GM12864 (cell line): ENCODE results near the gene CEBPZ.
"Not testable (repeated sequence)": the region's sequence is repeated elsewhere in the genome, so short reads cannot be mapped to it uniquely, and the experiment has no call there.

Experiments
- DNase-seq: peaks from one replicate; pipeline ENCODE4 v3.0.0-alpha.2; 2011; ENCODE audit warnings: low read depth
- H3K4me3 ChIP-seq: 2 replicates; pipeline ENCODE4 v1.5.1; 2011; ENCODE audit warnings: mild to moderate bottlenecking, low read depth, low read length, control low read depth
- TF ChIP-seq, protein P1 (sequence below): IDR thresholded peaks from 2 replicates; pipeline ENCODE4 v1.5.1; 2011; ENCODE audit warnings: low read depth, mild to moderate bottlenecking, moderate library complexity, low read length, control low read depth, inconsistent platforms; ENCODE audit errors: missing control alignments

CEBPZ gene

DNA sequence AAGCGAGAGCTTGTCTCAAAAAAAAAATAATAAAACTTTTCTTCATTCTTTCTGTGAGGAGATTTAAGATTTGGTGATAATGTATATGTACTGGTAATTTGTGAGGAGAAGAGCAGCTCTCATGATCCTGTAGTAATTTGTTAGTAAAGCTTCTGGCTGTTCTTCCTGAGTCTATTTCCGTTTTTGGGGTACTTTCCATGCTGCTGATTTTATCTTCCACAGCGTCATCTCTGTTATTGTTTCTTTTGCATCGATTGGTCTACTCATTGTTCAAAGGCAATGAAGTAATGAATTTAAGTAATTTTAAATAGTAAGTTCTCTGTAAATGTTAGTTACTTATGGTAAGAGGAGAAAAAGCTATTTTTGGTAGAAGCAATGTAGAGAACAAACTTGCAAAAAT lies 12.0 kb upstream of the CEBPZ start:
- no peak overlapping the region for H3K4me3 ChIP-seq
- TF ChIP-seq, protein P1, sequence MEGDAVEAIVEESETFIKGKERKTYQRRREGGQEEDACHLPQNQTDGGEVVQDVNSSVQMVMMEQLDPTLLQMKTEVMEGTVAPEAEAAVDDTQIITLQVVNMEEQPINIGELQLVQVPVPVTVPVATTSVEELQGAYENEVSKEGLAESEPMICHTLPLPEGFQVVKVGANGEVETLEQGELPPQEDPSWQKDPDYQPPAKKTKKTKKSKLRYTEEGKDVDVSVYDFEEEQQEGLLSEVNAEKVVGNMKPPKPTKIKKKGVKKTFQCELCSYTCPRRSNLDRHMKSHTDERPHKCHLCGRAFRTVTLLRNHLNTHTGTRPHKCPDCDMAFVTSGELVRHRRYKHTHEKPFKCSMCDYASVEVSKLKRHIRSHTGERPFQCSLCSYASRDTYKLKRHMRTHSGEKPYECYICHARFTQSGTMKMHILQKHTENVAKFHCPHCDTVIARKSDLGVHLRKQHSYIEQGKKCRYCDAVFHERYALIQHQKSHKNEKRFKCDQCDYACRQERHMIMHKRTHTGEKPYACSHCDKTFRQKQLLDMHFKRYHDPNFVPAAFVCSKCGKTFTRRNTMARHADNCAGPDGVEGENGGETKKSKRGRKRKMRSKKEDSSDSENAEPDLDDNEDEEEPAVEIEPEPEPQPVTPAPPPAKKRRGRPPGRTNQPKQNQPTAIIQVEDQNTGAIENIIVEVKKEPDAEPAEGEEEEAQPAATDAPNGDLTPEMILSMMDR = no peak
- no peak for DNase-seq

DNA sequence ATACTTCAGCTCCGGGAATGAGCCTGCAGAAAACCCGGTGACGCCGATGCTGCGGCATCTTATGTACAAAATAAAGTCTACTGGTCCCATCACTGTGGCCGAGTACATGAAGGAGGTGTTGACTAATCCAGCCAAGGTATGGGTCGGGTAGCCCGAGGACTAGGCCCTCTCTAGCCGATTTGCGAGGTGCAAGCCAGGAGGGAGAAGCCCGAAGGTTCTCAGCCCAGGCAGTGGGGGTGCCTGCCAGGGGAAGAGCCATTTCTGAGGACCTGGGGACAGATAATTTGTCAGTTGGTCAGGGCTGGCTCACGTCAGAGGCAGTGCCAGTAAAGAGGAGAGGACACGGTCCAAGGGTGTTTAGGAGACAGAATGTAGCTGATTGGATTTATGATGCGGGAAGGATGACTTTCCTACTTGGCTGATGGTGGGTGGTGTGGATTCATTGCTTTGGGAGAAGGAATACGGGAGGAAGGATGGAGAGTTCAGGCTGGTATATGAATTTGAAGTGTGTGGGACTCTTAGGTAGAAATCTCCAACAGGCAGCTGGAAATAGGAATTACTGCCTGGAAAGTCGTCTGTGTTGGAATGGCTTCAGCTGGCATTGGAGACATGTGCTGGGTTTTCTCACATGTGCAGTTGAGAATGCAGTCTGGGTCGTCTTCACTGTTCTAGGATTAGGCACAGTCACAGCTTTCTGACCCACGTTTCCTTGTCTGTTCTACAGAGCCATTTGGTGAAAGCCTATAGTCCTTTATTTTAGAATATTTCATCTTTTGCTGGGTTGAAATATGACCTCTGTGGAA lies 936 bp upstream of the CEBPZ start:
- peak overlapping the region; percentile 98 for H3K4me3 ChIP-seq
- TF ChIP-seq, protein P1 = no peak
- DNase-seq = no peak

DNA sequence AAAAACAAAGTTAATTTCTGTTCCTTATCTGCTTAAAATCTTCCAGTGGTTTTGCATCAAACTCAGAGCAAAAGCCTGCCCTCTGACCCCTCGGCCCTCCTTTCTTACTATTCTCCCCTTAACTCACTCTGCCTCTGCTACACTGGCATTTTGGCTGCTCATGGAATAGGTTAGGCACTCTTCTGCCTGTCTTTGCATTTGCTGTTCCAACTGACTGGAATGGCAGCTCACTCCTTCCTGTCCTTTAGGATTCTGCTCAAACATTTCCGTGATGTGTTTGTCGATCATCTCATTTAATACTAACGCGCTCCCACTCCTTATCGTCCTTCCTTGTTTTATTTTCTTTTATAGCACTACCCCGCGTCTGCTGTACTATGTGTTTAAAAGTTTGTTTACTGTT lies 815 bp downstream of the CEBPZ start:
- no peak for DNase-seq
- TF ChIP-seq, protein P1 = no peak
- peak overlapping the region; percentile 98 for H3K4me3 ChIP-seq

DNA sequence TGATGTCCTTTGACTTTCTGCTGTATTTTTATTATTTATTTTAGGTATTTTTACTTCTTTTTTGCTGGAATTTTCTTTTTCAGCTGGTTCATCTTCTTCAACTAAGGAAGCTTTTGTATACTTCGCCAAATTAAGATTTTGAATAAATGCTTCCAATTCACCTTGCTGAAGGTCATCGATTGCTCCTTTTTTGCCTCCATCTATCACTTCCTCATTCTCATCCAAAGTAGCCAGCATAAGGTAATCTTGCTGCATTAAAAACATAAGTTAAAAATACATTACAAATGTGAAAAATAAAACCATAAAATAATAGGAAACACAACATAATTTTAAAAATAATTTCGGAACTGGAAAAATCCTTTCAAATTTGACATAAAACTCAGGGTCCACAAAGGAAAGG lies 2.6 kb downstream of the CEBPZ start:
- no peak overlapping the region for H3K4me3 ChIP-seq
- no peak for DNase-seq
- TF ChIP-seq, protein P1 = no peak

DNA sequence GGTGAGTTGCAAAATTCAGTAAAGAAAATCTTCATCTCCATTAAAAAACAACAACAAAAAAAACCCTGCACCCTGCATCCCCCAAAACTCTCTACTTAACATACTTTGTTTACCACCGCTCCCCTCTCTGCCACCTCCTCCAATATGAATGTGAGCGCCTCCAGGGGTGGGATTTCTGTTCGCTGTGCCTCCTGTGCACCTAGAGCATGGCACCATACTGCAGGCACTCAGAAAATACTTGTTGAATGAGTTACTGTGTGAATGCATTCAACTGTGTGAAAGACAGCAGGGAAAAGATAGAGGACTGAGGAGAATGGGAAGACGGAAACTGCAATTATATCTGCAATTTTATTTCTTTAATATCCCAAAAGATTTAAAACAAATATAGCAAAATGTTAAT lies 4.5 kb downstream of the CEBPZ start:
- TF ChIP-seq, protein P1 = no peak
- no peak for DNase-seq
- H3K4me3 ChIP-seq = no peak overlapping the region

DNA sequence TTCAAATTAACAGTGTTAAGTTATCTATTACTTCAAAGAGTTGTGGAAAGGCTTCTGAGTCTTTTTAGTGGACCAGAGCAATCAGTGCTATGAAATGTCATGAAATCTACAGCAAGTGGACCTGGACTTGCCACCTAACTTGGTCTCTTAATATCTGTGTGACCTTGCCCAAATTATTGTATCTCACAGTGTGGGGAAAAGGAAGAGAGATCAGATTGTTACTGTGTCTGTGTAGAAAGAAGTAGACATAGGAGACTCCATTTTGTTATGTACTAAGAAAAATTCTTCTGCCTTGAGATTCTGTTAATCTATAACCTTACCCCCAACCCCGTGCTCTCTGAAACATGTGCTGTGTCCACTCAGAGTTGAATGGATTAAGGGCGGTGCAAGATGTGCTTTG lies 6.3 kb downstream of the CEBPZ start:
- not testable (repeated sequence) for H3K4me3 ChIP-seq

DNA sequence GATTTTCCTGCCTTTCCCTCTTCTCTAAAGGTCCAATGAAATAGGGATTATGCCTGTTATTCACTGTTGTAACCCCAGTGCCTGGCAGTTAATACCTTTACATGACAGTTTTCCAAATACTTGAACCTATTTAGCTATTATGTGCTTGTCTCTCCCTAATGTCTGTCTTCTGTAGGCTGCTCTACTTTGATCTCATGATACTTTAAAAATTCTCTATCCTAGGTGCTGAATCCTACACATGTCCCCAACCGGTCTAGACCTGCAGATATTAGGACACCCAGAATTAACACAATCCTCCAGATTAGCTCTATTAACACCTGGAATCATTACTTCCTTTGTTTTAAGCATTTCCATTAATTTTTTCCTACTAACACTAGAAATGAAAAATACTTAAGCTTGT lies 7.3 kb downstream of the CEBPZ start:
- TF ChIP-seq, protein P1 = no peak
- H3K4me3 ChIP-seq = no peak overlapping the region
- DNase-seq = no peak

More for the DNA sequence above, 6.3 kb downstream of the CEBPZ start:
- not testable (repeated sequence) for DNase-seq
